ENCODE data around the gene TRPM3. TPM values are rescaled to one million over a fixed set of nuclear protein-coding genes. Genes with fewer than 3 reads are reported as not detected.

TRPM3 gene
- total and polyA plus RNA-seq, 10 donors, result 0.02 to 6.7 (median 1.6) TPM

- H3K4me1 ChIP-seq, result no peaks in the 10 kb centered on the region
- no peaks in the 10 kb centered on the region for H3K27me3 ChIP-seq (replicated peaks in 1 of 7)
- no peak overlapping the region for H3K27ac ChIP-seq
- TF ChIP-seq POLR2A (IDR thresholded peaks at IDR 0.05) (no peak), POLR2AphosphoS5 (IDR thresholded peaks at IDR 0.05) (no peak)
- TF ChIP-seq, protein P1, sequence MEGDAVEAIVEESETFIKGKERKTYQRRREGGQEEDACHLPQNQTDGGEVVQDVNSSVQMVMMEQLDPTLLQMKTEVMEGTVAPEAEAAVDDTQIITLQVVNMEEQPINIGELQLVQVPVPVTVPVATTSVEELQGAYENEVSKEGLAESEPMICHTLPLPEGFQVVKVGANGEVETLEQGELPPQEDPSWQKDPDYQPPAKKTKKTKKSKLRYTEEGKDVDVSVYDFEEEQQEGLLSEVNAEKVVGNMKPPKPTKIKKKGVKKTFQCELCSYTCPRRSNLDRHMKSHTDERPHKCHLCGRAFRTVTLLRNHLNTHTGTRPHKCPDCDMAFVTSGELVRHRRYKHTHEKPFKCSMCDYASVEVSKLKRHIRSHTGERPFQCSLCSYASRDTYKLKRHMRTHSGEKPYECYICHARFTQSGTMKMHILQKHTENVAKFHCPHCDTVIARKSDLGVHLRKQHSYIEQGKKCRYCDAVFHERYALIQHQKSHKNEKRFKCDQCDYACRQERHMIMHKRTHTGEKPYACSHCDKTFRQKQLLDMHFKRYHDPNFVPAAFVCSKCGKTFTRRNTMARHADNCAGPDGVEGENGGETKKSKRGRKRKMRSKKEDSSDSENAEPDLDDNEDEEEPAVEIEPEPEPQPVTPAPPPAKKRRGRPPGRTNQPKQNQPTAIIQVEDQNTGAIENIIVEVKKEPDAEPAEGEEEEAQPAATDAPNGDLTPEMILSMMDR (IDR thresholded peaks at IDR 0.05 in 8 of 11, conservative IDR thresholded peaks at IDR 0.05 in 3 of 11), result no peak
- no peak for DNase-seq
- no peaks in the 10 kb centered on the region for H3K36me3 ChIP-seq
- intact Hi-C loops (cut with DNase I; ENCODE audit: low total_unique reads), result no loop called here
- H3K9me3 ChIP-seq, result no peaks in the 10 kb centered on the region
- WGBS, 5 donors, result 67 to 83% (median 75%) methylated on average over 1 of the region's 1 CpG
- H3K4me3 ChIP-seq, result no peak overlapping the region
Observed at GRCh38 chr9:71071633-71072032, 49.8 kb downstream of the TRPM3 start.

GRCh38 chr9:71058660-71059059 is 62.8 kb downstream of the TRPM3 start:
- H3K27ac ChIP-seq, result no peak overlapping the region
- no peaks in the 10 kb centered on the region for H3K9me3 ChIP-seq
- H3K36me3 ChIP-seq, result no peaks in the 10 kb centered on the region
- no peak for TF ChIP-seq POLR2A (IDR thresholded peaks at IDR 0.05)
- TF ChIP-seq, protein P1 (IDR thresholded peaks at IDR 0.05 in 8 of 11, conservative IDR thresholded peaks at IDR 0.05 in 3 of 11), result no peak
- no peak for TF ChIP-seq POLR2AphosphoS5 (IDR thresholded peaks at IDR 0.05)
- no peak for DNase-seq
- 80 to 99% (median 93%) methylated on average over 2 of the region's 2 CpGs for WGBS, 5 donors
- no peaks in the 10 kb centered on the region for H3K27me3 ChIP-seq (replicated peaks in 1 of 7)
- intact Hi-C loops (cut with DNase I; ENCODE audit: low total_unique reads), result no loop called here
- no peaks in the 10 kb centered on the region for H3K4me1 ChIP-seq
- no peak overlapping the region for H3K4me3 ChIP-seq

- H3K27me3 ChIP-seq (replicated peaks in 1 of 7), result no peaks in the 10 kb centered on the region
- intact Hi-C loops (cut with DNase I; ENCODE audit: low total_unique reads), result no loop called here
- H3K4me3 ChIP-seq, result no peak overlapping the region
- H3K27ac ChIP-seq, result no peak overlapping the region
- no peak for DNase-seq
- no peaks in the 10 kb centered on the region for H3K9me3 ChIP-seq
- TF ChIP-seq, protein P1 (IDR thresholded peaks at IDR 0.05 in 8 of 11, conservative IDR thresholded peaks at IDR 0.05 in 3 of 11), result no peak
- no peak for TF ChIP-seq POLR2AphosphoS5 (IDR thresholded peaks at IDR 0.05)
- TF ChIP-seq POLR2A (IDR thresholded peaks at IDR 0.05), result no peak
- 47 to 57% (median 53%) methylated on average over 4 of the region's 4 CpGs for WGBS, 5 donors
- no peaks in the 10 kb centered on the region for H3K4me1 ChIP-seq
- H3K36me3 ChIP-seq, result no peaks in the 10 kb centered on the region
Observed at GRCh38 chr9:71052287-71052686, 69.1 kb downstream of the TRPM3 start.

GRCh38 chr9:71048280-71048679 is 73.1 kb downstream of the TRPM3 start:
- Histone ChIP-seq H3K4me1 (no peaks in the 10 kb centered on the region), H3K27ac (no peak overlapping the region), H3K36me3 (no peaks in the 10 kb centered on the region), H3K27me3 (replicated peaks in 1 of 7) (no peaks in the 10 kb centered on the region), H3K4me3 (no peak overlapping the region), H3K9me3 (no peaks in the 10 kb centered on the region)
- TF ChIP-seq POLR2A (IDR thresholded peaks at IDR 0.05), result no peak
- TF ChIP-seq, protein P1 (IDR thresholded peaks at IDR 0.05 in 8 of 11, conservative IDR thresholded peaks at IDR 0.05 in 3 of 11), result no peak
- no peak for TF ChIP-seq POLR2AphosphoS5 (IDR thresholded peaks at IDR 0.05)
- 61 to 73% (median 71%) methylated on average over 4 of the region's 4 CpGs for WGBS, 5 donors
- no peak for DNase-seq
- intact Hi-C loops (cut with DNase I; ENCODE audit: low total_unique reads), result no loop called here

Data from spleen (tissue), 11 donors.